Measurements from ENCODE around the gene C2orf72. TPM values are rescaled to one million over a fixed set of nuclear protein-coding genes. Genes with fewer than 3 reads are reported as not detected.

The C2orf72 gene
- total RNA-seq, 1 donor from 2014 or later = 3.0 TPM

- no peak for DNase-seq (ENCODE audit: low read depth, low spot score)
- H3K27me3 Mint-ChIP-seq (ENCODE audit: low read depth) = peaks cover 59% of the 10 kb centered on the region
Observed at GRCh38 chr2:231038483-231039293, 1.4 kb downstream of the C2orf72 start.

GRCh38 chr2:231039294-231039664 lies 2.0 kb downstream of the C2orf72 start:
- peak overlapping the region; percentile 32 for H3K4me3 Mint-ChIP-seq
- peaks cover 54% of the 10 kb centered on the region for H3K27me3 Mint-ChIP-seq (ENCODE audit: low read depth)
- H3K36me3 Mint-ChIP-seq (ENCODE audit: low read depth) = no peaks in the 10 kb centered on the region
- no peak for TF ChIP-seq CTCF (conservative IDR thresholded peaks at IDR 0.05)
- no peaks in the 10 kb centered on the region for H3K9me3 Mint-ChIP-seq
- DNase-seq (ENCODE audit: low read depth, low spot score) = no peak
- no peak overlapping the region for H3K27ac Mint-ChIP-seq (ENCODE audit: unreplicated experiment)
- peaks cover 5% of the 10 kb centered on the region for H3K4me1 Mint-ChIP-seq

More at GRCh38 chr2:231038483-231039293, 1.4 kb downstream of the C2orf72 start:
- H3K27ac Mint-ChIP-seq (ENCODE audit: unreplicated experiment) = no peak overlapping the region
- no peaks in the 10 kb centered on the region for H3K9me3 Mint-ChIP-seq
- TF ChIP-seq CTCF (conservative IDR thresholded peaks at IDR 0.05) = no peak
- H3K36me3 Mint-ChIP-seq (ENCODE audit: low read depth) = no peaks in the 10 kb centered on the region
- peaks cover 5% of the 10 kb centered on the region for H3K4me1 Mint-ChIP-seq
- H3K4me3 Mint-ChIP-seq = peak overlapping the region; percentile 82

- DNase-seq (ENCODE audit: low read depth, low spot score) = no peak
- peaks cover 47% of the 10 kb centered on the region for H3K27me3 Mint-ChIP-seq (ENCODE audit: low read depth)
- H3K27ac Mint-ChIP-seq (ENCODE audit: unreplicated experiment) = no peak overlapping the region
- no peaks in the 10 kb centered on the region for H3K9me3 Mint-ChIP-seq
- no peak for TF ChIP-seq CTCF (conservative IDR thresholded peaks at IDR 0.05)
- no peaks in the 10 kb centered on the region for H3K36me3 Mint-ChIP-seq (ENCODE audit: low read depth)
- H3K4me1 Mint-ChIP-seq = peaks cover 5% of the 10 kb centered on the region
- peak overlapping the region; percentile 32 for H3K4me3 Mint-ChIP-seq
Observed at GRCh38 chr2:231039821-231040364, 2.6 kb downstream of the C2orf72 start.

GRCh38 chr2:231041061-231041689 lies 3.9 kb downstream of the C2orf72 start:
- no peaks in the 10 kb centered on the region for H3K36me3 Mint-ChIP-seq (ENCODE audit: low read depth)
- no peak for TF ChIP-seq CTCF (conservative IDR thresholded peaks at IDR 0.05)
- H3K27ac Mint-ChIP-seq (ENCODE audit: unreplicated experiment) = no peak overlapping the region
- DNase-seq (ENCODE audit: low read depth, low spot score) = no peak
- no peak overlapping the region for H3K4me3 Mint-ChIP-seq
- no peaks in the 10 kb centered on the region for H3K9me3 Mint-ChIP-seq
- H3K27me3 Mint-ChIP-seq (ENCODE audit: low read depth) = peaks cover 36% of the 10 kb centered on the region
- H3K4me1 Mint-ChIP-seq = peaks cover 5% of the 10 kb centered on the region

- Mint-ChIP-seq H3K27me3 (ENCODE audit: low read depth) (peaks cover 18% of the 10 kb centered on the region), H3K4me1 (peaks cover 21% of the 10 kb centered on the region), H3K27ac (ENCODE audit: unreplicated experiment) (no peak overlapping the region), H3K9me3 (no peaks in the 10 kb centered on the region), H3K36me3 (ENCODE audit: low read depth) (no peaks in the 10 kb centered on the region), H3K4me3 (no peak overlapping the region)
- TF ChIP-seq CTCF (conservative IDR thresholded peaks at IDR 0.05) = no peak
- no peak for DNase-seq (ENCODE audit: low read depth, low spot score)
Observed at GRCh38 chr2:231043796-231044195, 6.5 kb downstream of the C2orf72 start.
